ENCODE results near the gene NHERF1. TPM values are rescaled to one million over a fixed set of nuclear protein-coding genes. Genes with fewer than 3 reads are reported as not detected.

Gene NHERF1
- total RNA-seq, 1 donor from 2014 or later, result 33.6 TPM

- Histone ChIP-seq H3K36me3 (ENCODE audit: control insufficient read depth, insufficient read depth, low read length) (no peaks in the 10 kb centered on the region), H3K27me3 (ENCODE audit: control insufficient read depth, insufficient read depth, low read length) (no peaks in the 10 kb centered on the region), H3K4me3 (ENCODE audit: low read depth, low read length) (no peak overlapping the region)
- no peak for DNase-seq (ENCODE audit: low read depth)
- no peak for TF ChIP-seq CTCF (IDR thresholded peaks at IDR 0.05; ENCODE audit: insufficient read depth, low read length, poor library complexity, severe bottlenecking)
Measured at GRCh38 chr17:74767111-74767516, 18.7 kb downstream of the NHERF1 start.

- no peaks in the 10 kb centered on the region for H3K27me3 ChIP-seq (ENCODE audit: control insufficient read depth, insufficient read depth, low read length)
- H3K36me3 ChIP-seq (ENCODE audit: control insufficient read depth, insufficient read depth, low read length), result peaks cover 2% of the 10 kb centered on the region
- DNase-seq (ENCODE audit: low read depth), result no peak
- TF ChIP-seq CTCF (IDR thresholded peaks at IDR 0.05; ENCODE audit: insufficient read depth, low read length, poor library complexity, severe bottlenecking), result no peak
- H3K4me3 ChIP-seq (ENCODE audit: low read depth, low read length), result no peak overlapping the region
Measured at GRCh38 chr17:74768069-74768762, 19.8 kb downstream of the NHERF1 start.

- TF ChIP-seq CTCF (IDR thresholded peaks at IDR 0.05; ENCODE audit: insufficient read depth, low read length, poor library complexity, severe bottlenecking), result no peak
- no peak for DNase-seq (ENCODE audit: low read depth)
- Histone ChIP-seq H3K36me3 (ENCODE audit: control insufficient read depth, insufficient read depth, low read length) (peaks cover 2% of the 10 kb centered on the region), H3K4me3 (ENCODE audit: low read depth, low read length) (no peak overlapping the region), H3K27me3 (ENCODE audit: control insufficient read depth, insufficient read depth, low read length) (no peaks in the 10 kb centered on the region)
Measured at GRCh38 chr17:74768763-74769114, 20.3 kb downstream of the NHERF1 start.

GRCh38 chr17:74769266-74769855, 20.9 kb downstream of the NHERF1 start:
- H3K4me3 ChIP-seq (ENCODE audit: low read depth, low read length), result no peak overlapping the region
- H3K36me3 ChIP-seq (ENCODE audit: control insufficient read depth, insufficient read depth, low read length), result peaks cover 2% of the 10 kb centered on the region
- no peak for DNase-seq (ENCODE audit: low read depth)
- TF ChIP-seq CTCF (IDR thresholded peaks at IDR 0.05; ENCODE audit: insufficient read depth, low read length, poor library complexity, severe bottlenecking), result no peak
- H3K27me3 ChIP-seq (ENCODE audit: control insufficient read depth, insufficient read depth, low read length), result no peaks in the 10 kb centered on the region

- Histone ChIP-seq H3K36me3 (ENCODE audit: control insufficient read depth, insufficient read depth, low read length) (peaks cover 2% of the 10 kb centered on the region), H3K4me3 (ENCODE audit: low read depth, low read length) (no peak overlapping the region), H3K27me3 (ENCODE audit: control insufficient read depth, insufficient read depth, low read length) (no peaks in the 10 kb centered on the region)
- no peak for DNase-seq (ENCODE audit: low read depth)
- no peak for TF ChIP-seq CTCF (IDR thresholded peaks at IDR 0.05; ENCODE audit: insufficient read depth, low read length, poor library complexity, severe bottlenecking)
Measured at GRCh38 chr17:74769856-74770497, 21.5 kb downstream of the NHERF1 start.
